ENCODE data around the gene KRTAP12-3.

- TF ChIP-seq CTCF (IDR thresholded peaks at IDR 0.05; ENCODE audit: low read length) (no peak), EZH2 (IDR thresholded peaks at IDR 0.05; ENCODE audit: borderline replicate concordance, low read length) (no peak)
These were observed 38.8 kb upstream of the KRTAP12-3 start for GRCh38 chr21:44618909-44619308.
